HT1080 (cell line): Measurements from ENCODE around the gene SENP1. TPM values are rescaled to one million over a fixed set of nuclear protein-coding genes. Genes with fewer than 3 reads are reported as not detected.
"Not testable (repeated sequence)": the region's sequence is repeated elsewhere in the genome, so short reads cannot be mapped to it uniquely, and the experiment has no call there.

Experiments used
- DNase-seq: peaks from one replicate; pipeline ENCODE4 v3.0.0-alpha.2; 2015; ENCODE audit warnings: low read depth
- total RNA-seq: library from RNA; depleted of rRNA; stranded (reverse); fragments of >200 nt; shearing (Covaris generic); gene quantifications from 2 replicates; pipeline ENCODE4 v1.2.3, GENCODE V29; 2014

The SENP1 gene
- total RNA-seq, 1 experiment from 2014 or later: 27.5 TPM

DNA sequence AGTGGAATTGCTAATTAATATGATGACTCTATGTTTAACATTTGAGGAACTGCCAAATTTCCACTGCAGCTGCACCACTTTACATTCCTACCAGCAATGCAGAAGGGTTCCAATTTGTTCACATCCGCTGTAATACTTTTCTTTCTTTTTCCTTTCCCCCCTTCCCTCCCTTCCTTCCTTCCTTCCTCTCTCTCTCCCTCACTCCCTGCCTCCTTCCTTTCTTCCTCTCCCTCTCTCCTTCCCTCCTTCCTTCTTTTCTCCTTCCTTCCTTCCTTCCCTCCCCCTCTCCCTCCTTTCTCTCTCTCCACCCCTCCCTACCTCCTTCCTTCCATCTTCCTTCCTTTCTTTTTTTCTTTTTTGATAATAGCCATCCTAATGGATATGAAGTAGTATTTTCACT lies 10.1 kb upstream of the SENP1 start:
- DNase-seq: no peak

DNA sequence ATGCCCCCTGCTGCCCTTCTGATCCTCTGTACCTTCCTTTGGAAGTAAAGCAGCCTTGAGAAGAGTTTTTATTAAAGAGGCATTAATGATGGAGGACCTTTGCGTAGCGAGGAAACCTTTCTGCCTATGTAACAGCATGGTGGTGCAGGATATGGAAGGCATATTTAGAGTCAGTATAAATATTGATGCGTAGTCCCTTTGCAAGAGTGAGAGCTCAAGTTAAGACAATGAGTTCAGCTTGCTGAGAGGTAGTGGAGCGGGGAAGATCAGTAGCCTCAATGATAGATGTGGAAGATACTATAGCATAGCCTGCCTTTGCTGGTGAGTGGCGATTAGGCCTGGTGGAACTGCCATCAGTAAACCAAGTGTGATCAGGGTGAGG lies 5.4 kb upstream of the SENP1 start:
- DNase-seq: not testable (repeated sequence)

DNA sequence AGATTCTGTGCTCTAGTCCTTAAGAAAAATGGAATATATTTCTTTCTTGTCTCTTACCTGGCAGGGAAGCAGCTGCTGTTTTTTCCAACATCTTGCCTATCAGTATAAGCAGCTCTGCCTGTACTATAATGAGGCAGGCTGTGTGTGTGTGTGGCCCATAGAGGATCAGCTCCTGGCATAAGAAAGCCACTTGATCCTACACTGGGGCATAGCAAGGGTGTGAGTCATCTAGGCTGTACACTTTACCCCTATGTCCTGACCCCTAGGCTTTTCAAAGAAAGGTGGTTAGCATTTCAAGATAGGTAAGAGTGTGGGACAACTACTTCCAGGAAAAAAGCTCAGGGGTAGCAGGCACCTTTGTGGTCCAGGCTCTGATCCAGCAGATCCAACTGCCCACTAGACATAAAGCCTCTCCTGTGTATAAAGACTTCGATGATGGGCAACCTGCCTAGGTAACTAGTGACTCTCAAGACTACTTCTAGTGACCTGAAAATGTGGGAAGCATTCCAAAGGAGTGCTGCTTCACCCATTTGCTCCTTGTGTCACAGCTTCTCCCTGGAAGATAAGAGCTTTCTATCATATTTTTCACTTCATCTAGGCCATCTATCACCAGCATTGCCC lies 4.9 kb upstream of the SENP1 start:
- DNase-seq: no peak

DNA sequence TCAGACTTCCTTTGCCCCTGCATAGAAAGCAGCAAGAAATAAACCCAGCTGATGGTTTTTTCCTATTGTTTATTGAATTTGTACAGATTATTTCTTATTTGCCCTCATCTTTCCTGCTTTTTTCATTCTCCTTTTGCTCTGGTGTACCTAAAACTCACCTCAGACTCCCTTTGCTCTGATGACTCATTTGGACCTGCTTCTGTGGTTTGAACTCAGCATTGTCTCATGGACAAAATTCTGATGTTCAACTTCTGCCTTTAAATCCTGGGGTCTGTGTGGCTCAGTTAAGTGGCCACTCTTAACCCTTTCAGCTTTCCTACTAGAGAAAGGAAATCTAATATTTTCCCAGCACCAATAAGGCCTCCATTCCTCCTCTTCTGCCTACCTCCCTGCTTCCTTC lies 3.5 kb upstream of the SENP1 start:
- DNase-seq: no peak

DNA sequence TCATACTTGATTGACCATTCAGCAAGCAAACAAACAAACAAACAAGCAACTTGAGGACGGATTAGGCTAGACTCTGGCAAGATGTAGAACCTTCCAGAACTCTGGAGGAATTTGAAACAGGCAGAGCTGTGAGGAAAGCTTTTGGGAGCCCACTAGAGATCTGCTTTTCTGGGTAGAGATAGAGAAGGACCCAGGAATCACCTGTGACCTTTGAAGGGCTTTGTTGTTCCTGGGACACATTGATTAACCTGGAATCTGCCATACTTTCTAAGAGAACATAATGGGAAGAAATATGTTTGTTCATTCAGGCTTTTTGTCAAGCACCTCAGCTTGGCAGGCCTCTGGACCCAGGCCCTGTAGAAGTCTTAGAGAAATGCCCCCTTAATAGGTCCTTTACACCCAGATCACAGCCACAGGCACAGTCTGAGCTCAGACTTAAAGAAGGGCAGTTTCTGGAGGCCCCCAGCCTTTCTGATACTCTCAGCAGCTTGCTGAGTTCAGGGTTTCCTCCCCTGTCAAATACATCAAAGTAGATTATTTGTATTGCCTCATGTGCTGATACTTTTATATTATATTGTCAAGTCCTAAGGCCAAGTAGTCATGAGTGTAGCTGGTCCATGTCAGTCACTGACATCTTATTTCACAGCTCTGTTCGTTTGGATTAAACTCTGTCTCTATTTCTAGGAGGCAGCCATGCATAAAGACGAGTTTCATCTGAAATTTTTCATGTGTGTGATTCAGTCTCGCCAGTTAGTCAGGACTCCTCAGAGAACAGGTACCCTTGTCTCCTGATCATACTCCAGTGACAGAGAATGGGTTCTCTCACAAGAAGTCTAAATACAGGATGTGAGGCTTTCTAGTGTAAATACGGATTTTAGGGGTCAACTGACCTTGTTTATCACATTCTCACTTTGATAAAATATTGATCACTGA lies 1.1 kb upstream of the SENP1 start:
- no peak for DNase-seq

DNA sequence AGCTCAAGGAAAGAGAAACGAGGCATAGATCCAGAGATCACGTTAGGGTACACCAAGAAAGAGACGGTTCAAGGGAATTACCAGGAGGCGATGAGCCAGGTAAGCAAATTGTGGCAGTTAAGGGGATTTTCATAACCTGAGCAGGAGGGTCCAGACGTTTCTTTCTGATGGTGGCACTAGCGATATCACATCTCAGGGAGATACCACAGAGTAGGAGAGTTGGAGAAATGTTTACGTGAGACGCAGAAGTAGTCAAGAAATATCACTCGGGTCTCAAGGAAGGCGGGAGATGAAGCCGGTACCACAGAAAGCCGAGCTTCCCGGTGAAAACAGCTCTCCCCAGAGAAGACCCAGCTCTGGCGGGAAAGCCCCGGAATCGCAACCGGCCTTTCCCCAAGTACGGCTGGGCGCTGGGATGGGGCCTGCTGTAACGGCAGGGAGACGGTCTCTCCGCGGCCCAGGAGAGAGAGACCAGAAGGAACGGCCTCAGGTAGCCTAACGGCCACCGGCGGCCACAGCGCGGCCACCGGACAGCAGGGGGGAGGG lies 485 bp downstream of the SENP1 start:
- no peak for DNase-seq

DNA sequence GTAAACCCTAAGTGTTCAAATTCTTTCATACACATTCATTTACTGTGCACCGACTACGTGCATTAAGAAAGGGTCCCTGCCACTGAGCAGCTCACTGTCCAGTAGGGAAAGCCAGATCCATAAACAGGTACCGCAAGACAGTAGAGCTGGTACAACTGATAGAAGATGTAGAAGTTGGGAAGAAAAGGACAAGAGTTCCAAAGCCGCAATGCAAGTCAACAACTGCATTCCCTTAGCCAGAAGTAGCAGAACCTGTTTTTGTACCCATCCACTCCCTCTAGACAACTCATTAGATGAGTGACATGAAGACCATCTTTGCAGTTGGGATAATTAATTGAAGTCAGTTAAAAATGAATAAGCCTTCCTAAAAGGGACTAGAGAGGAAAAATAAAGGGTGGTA lies 1.3 kb downstream of the SENP1 start:
- DNase-seq: no peak

DNA sequence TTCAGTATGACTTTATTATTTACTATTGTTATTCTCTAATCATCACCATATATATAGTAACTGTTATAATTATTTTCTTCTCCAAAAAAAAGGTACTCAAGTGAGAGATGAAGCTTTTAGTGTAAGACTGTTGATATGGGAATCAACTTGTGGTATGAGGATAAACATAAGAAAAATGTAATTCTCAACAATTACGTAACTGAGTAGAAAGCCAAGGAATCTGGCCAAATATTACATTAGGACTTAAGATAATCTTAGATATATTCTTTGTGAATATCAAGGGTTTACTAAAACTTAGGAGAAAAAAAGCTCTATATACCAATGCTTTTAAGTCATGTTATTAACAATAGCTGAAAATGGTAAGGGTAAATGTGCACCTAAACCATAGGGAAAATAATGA lies 13.3 kb downstream of the SENP1 start:
- no peak for DNase-seq

DNA sequence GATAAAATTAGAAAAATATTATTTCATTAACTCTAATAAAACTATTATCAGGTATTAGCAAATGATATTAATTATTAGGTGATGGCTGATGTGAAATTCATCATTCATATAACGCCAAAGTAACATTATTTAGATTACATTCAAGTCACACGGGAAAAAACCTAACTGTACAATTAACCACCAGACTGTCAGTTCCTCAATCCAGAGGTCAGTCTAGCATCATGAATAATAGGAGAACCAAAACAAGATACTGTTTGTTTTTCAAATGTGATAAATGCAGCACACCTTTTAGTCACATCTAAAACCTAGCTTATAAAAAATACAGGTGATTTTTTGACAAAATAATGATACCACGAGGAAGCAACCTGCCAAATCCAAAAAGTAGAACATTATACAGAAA lies 19.6 kb downstream of the SENP1 start:
- no peak for DNase-seq

DNA sequence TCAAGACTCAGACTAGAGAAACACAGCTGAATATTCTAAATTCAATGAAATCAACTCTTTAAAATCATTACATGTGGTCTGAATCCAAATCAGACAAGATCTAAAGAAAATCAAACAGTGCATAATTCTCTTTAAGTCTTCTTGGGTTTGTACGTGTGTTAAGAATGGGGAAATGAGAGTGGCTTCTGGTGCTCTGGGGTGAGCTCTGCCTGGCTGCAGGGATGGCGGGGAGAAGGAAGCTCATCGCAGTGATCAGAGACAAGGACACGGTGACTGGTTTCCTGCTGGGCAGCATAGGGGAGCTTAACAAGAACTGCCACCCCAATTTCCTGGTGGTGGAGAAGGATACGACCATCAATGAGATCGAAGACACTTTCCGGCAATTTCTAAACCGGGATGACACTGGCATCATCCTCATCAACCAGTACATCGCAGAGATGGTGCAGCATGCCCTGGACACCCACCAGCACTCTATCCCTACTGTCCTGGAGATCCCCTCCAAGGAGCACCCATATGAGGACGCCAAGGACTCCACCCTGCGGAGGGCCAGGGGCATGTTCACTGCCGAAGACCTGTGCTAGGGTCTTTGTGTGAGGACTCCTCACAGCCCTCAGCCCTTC lies 20.9 kb downstream of the SENP1 start:
- no peak for DNase-seq

DNA sequence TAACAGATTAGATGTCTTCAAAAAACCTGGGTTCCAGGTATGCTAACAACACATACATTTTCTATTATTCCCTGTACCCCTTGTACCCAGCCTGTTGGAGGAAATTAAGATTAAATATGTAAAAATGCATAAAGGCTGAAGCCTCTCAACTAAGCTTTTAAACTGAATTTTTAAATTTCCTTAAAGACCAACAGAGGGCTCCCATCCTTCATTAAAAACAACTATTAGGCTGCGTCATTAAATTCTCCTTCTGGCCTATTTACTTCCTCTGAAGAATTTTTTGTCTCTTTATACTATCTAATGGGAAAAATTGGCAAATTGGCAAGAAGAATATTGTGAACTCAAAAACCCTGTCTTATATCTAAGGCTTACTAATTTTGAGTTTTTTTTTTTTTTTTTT lies 21.8 kb downstream of the SENP1 start:
- no peak for DNase-seq

DNA sequence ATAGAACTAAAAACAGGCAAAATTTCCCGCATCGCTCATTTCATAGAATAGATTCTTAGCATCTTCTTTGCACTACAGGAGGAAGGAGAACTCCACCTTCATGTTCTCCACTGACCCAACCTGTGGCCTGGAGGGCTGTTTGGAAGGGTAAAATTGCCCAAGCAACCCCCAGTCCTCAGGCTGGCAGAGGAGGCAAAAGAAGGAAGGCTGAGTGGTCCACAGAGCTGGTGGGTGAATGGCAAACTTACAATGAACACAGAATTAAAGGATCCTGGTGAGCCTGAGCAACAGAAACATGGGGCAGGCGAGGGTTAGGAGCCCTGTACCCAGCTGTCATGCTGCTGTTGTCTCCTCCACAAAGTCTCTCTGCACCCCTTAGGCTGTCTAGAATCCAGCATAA lies 25.1 kb downstream of the SENP1 start:
- DNase-seq: no peak

DNA sequence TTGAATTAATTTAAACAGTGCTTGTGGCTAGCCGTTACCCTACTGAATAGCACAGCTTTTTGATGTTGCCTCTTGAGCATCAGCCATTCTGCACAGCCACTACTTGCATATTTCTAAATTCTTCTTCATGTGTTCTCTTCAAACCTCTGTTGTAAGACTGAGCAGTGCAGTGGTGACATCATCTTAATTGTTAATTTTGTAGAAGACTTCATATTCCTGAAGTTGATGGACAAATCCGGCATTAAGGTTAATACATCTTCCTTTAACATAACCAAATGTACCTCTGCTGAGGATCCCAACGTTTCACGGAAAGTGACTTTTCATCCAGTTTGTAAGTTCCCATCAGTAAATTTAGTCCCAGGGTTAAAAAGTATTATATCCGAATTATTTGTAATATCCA lies 25.6 kb downstream of the SENP1 start:
- no peak for DNase-seq

DNA sequence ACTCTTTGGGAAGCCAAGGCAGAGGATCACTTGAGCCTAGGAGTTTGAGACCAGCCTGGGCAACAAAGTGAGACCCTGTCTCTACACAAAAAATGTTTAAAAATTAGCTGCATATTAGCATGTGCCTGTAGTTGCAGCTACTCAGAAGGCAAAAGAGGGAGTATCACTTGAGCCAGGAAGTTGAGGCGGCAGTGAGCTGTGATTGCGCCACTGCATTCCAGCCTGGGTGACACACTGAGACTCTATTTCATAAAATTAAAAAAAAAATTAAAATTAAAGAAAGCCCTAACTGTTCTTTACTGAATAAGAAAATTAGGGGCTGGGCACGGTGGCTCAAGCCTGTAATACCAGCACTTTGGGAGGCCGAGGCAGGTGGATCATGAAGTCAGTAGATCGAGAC lies 27.0 kb downstream of the SENP1 start:
- peak; percentile 42 for DNase-seq

DNA sequence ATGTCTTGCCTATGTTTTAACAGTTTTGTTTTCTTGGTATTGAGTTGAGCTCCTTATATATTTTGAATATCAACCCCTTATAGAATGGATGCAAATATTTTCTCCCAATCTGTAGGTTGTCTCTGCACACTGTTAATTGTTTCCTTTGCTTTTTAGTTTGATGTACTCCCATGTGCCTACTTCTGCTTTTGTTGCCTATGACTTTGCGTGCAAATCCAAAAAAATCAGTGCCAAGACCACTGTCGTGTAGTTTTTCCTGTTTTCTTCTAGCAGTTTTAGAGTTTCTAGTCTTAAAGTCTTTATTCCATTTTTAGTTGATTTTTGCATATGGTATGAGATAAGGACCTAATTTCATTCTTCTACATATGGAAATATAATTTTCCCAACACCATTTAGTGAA lies 28.8 kb downstream of the SENP1 start:
- no peak for DNase-seq

DNA sequence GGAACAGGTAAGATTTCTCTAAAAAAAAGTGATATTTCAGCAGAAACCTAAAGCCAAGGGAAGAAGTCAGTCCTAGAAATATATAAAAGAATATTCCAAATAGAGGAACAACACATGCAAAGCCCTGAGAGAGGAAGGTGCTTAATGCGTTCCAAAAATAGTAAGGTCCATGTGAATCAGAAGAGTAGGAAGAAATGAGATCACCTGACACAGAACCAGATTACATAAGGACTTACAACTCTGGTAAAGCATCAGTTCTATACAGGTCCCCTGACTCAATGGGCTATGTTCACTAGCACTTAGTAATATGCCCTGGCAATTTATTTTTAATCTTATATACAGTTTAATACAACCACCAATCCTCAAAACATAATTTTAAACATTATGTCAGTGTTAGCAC lies 30.0 kb downstream of the SENP1 start:
- DNase-seq: no peak

DNA sequence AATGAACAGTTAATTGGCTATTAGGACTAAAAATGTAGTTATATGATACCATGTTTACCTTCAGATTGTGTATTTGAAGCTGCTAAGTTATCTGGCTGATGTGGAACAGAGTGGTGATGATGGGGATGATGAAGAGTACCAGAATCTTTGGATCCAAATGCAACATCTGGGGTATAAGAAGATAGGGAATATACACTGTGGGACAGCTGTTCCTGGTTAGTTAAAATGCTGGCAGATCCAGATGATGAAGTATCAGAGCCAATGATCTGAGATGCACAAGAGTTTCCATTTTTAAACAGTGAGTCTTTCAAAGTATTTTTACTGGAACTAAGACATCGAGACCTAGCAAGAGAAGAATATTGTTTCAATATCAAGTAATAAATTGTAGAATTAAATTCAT lies 31.6 kb downstream of the SENP1 start:
- DNase-seq: no peak

DNA sequence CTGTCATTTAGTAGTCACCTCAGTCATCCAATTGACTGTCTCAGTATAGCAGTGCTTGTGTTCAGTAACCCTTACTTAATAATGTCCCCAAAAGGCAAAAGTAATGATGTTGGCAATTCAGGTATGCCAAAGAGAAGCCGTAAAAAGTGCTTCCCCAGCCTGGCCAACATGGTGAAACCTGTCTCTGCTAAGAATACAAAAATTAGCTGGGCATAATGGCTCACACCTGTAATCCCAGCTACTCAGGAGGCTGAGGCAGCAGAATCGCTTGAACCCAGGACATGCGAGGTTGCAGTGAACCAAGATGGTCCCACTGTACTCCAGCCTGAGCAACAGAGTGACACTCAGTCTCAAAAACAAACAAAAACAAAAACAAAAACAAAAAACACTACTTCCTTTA lies 33.6 kb downstream of the SENP1 start:
- no peak for DNase-seq

DNA sequence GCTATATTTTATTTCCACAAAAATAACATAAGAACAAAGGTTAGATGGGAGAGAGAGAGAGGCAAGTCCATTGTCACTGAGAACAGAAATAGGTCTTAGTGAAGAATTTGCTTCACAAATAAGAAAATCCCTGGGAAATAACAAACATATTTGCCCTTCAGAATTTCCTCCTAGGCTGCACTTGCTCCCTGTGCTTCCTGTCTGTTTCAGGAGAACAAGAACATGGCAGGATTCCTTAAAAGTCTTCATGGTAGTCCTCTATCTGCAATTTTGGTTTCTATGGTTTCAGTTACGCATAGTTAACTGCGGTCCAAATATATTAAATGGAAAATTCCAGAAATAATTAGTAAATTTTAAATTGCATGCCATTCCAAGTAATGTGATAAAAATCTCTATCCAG lies 34.1 kb downstream of the SENP1 start:
- no peak for DNase-seq

DNA sequence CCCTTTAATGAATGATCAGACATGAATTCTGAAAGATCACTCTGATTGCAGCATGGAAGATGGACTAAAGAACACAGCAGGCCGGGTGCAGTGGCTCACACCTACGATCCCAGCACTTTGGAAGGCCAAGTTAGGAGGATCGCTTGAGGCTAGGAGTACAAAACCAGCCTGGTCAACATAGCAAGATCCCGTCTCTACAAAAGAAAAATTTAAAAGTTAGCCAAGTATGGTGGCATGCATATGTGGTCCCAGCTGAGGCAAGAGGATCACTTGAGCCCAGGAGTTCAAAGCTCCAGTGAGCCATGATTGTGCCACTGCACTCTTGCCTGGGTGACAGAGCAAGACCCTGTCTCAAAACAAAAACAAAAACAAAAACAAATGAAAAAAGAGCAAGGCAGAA lies 35.1 kb downstream of the SENP1 start:
- DNase-seq: no peak

DNA sequence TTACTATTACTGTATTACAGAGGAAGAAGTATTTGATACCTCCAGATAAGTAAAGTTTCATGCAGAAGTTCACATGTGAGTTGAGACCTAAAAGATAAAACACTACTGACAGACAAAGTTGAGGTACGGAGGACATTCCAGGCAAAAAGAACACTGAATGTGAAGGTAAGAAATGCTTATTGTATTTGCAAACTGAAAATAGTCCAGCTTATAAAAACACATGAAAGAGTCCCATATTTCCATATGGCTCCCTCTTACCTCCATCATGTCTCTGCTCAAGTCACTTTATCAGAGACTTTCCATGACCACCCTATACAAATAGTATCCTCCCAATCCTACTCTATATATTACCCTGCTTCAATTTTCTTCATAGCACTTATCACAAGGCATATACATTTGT lies 35.8 kb downstream of the SENP1 start:
- no peak for DNase-seq

DNA sequence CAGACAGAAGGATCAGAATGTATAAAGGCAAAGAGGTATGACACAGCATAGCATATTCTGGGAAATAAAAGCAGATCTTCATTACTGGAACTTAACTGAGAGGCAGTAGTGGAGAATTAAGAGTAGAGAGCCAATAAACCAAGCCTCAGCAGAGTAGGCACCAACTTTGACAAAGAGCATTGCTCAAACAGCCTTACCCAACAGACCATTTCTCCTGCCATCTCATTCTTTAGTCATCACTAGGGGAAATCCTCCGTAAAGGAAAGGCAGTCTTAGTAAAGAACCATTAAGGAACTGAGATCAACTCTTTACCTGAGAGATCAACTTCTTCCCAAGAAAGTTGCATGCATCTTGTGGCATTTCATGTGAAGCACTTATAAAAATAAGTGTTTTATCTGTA lies 36.6 kb downstream of the SENP1 start:
- peak; percentile 8 for DNase-seq
